HG03060 (cell line): Measurements from ENCODE around the gene RIF1.

ENCODE experiments used
- ATAC-seq: cut with Tn5 transposase; IDR thresholded peaks from one replicate; pipeline ENCODE4 v1.9.1; 2021; ENCODE audit warnings: low read depth, moderate number of reproducible peaks; ENCODE audit not compliant: unreplicated experiment

Gene RIF1

GRCh38 chr2:151409601-151410484 lies at the start of gene RIF1:
TSS of gene RIF1 (plus strand) at chr2:151409902. CDS start at chr2:151410424, 522 bp downstream.
- peak; percentile 86 for ATAC-seq

DNA sequence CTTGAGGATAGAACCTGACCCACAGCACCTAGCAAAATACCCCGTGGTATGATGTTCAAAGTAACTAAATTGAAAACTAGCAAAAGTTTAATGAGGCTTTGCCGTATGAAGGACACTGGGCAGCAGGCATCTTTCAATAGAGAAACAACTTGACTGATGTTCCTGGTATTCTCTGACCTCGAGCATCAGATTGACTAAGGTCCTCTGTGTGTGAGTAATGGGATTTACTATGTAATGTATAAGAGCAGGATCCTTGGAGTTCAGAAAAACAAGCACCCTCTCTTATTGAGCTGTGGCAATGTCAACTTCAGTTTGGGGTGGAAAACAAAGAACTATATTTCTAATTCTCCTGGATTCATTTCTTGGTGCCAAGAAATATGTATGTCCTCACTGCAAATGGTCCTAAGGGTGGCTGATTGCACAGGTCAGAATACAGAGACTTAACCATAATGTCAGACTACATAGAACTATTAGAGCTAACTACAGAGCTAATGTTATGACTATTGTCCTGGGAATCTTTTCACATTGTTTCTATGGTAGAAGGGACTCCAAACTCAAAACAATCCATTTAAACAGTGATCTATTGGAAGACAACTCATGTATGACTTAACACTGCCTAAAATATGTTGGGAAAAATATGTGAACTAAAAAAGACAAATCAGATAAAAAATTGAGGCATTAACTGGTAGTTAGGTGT lies 47.9 kb upstream of the RIF1 start:
- no peak for ATAC-seq

- ATAC-seq, result no peak
These were observed 46.0 kb upstream of the RIF1 start for GRCh38 chr2:151363709-151364108.

GRCh38 chr2:151367571-151367970 lies 42.1 kb upstream of the RIF1 start:
- no peak for ATAC-seq

- ATAC-seq, result peak; percentile 91
These were observed 35.3 kb upstream of the RIF1 start for GRCh38 chr2:151374436-151374835.

GRCh38 chr2:151379169-151379568 lies 30.5 kb upstream of the RIF1 start:
- no peak for ATAC-seq

- no peak for ATAC-seq
These were observed 29.0 kb upstream of the RIF1 start for GRCh38 chr2:151380580-151381235.

DNA sequence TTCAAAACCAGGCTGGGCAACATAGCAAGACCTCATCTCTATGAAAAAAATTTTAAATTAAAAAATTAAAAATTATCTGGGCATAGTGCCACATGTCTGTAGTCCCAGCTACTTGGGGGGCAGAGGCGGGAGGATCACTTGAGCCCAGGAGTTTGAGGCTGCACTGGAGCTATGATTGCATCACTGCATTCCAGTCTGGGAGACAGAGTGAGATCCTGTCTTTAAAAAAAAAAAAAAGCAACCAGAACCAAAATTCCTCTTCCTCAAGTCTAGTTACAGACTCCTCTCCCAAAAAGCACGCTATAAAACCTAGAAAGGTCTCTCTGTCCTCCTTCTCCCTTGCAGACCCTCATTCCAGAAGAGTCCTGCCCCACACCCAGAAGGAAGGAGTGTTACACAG lies 28.4 kb upstream of the RIF1 start:
- no peak for ATAC-seq

DNA sequence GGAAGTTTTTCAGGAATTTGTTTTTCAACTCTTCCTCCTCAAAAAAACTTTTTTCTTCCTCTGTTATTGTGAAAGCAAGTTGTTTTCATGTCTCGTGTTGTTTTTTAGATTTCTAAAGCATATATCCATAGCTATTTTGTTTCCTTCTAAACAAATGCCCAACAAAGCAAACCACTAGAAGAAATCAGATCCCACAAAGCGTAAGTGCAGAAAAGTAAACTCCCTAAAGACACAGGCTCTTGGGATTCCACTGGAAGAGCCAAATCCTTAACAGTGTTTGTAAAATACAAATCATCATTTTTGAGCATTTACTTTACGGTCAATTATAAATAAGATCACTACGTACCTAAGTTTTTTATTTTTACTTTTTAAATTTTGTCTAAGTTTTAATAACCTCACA lies 21.7 kb upstream of the RIF1 start:
- ATAC-seq, result no peak

- no peak for ATAC-seq
These were observed 18.3 kb upstream of the RIF1 start for GRCh38 chr2:151391436-151391835.

DNA sequence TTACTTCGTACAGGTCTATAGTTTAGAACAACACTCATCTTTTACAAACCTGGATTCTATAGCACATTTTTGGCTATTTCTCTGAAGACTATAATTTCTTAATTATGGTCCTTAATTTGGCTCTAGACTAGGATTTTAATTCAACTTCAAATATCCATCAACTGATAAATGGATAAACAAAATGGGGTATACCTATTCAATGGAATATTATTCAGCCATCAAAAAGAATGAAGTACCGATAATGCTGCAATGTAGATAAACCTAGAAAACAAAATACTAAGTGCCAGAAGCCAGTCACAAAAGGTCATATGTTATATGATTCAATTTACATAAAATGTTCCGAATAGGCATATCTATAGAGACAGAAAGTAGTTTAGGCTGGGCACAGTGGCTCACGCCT lies 15.2 kb upstream of the RIF1 start:
- ATAC-seq, result no peak

- ATAC-seq, result no peak
These were observed 14.0 kb upstream of the RIF1 start for GRCh38 chr2:151395509-151396374.

DNA sequence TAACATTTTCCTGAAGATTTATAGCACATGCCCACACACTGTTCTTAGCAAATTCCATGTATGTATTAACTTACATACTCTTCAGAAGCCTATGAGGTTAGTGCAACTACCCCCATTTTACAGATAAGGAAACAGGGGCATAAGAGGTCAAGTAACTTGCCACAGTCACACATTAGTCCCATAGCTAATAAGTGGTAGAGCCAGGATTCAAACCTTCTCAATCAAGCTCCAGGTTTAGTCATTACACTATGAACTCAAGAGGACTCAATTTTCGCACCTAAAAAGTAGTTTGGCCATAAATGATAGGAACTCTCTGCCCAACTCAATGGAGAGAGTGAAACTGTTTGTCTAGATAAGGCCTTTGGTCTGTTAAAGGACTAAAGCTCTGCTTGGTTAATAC lies 9.7 kb upstream of the RIF1 start:
- no peak for ATAC-seq

GRCh38 chr2:151401149-151401548 lies 8.6 kb upstream of the RIF1 start:
- no peak for ATAC-seq

DNA sequence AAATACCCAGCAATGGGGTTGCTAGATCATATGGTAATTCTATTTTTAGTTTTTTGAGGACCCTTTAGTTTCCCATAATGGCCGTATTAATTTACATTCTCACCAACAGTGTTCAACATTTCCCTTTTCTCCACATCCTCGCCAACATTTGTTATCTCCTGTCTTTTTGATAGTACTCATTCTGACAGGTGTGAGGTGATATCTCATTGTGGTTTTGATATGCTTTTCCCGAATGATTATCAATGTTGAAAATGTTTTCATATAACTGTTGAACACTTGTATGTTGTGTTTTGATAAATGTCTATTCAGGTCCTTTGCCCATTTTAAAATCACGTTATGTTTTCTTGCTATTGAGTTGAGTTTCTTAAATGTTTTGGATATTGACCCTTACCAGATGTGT lies 5.8 kb upstream of the RIF1 start:
- no peak for ATAC-seq

- no peak for ATAC-seq
These were observed 4.3 kb upstream of the RIF1 start for GRCh38 chr2:151405376-151405775.

- ATAC-seq, result no peak
These were observed 2.4 kb upstream of the RIF1 start for GRCh38 chr2:151407281-151407680.

DNA sequence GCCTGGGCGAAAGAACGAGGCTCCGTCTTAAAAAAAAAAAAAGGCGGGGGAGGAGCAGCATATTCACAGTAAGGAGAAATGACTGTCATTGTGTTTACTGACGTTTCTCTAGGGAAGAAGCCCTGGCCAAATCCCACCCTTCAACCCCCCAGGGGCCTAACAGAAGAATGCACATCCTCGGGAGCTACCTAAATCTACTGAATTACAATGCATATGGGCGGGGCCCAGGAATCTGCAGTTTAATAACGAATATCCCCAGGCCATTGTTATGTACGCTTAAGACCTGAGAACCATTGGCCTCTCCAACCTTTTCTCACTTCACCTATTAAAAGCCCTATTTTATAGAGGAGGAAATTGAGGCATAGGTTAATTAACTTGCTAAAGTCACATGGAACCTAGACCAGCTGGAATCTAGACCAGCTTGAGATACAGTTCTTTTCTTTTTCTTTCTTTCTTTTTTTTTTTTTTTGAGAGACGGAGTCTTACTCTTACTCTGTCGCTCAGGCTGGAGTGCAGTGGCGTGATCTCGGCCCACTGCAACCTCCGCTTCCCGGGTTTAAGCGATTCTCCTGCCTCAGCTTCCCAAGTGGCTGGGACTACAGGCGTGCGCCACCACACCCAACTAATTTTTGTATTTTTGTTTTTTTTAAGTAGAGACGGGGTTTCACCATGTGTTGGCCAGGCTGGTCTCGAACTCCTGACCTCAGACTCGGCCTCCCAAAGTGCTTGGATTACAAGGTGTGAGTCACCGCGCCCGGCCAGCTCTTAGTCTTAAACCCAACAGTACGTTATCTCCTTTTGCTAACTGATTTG lies 708 bp upstream of the RIF1 start:
- ATAC-seq, result no peak

- ATAC-seq, result peak; percentile 17
These were observed 758 bp downstream of the RIF1 start for GRCh38 chr2:151410485-151410834.

- no peak for ATAC-seq
These were observed 7.9 kb downstream of the RIF1 start for GRCh38 chr2:151417650-151418049.
